ENCODE measurements around the gene LYPLAL1. TPM values are rescaled to one million over a fixed set of nuclear protein-coding genes. Genes with fewer than 3 reads are reported as not detected.

The LYPLAL1 gene
- total RNA-seq, result 13.8 and 14.4 TPM in 2 replicates

DNA sequence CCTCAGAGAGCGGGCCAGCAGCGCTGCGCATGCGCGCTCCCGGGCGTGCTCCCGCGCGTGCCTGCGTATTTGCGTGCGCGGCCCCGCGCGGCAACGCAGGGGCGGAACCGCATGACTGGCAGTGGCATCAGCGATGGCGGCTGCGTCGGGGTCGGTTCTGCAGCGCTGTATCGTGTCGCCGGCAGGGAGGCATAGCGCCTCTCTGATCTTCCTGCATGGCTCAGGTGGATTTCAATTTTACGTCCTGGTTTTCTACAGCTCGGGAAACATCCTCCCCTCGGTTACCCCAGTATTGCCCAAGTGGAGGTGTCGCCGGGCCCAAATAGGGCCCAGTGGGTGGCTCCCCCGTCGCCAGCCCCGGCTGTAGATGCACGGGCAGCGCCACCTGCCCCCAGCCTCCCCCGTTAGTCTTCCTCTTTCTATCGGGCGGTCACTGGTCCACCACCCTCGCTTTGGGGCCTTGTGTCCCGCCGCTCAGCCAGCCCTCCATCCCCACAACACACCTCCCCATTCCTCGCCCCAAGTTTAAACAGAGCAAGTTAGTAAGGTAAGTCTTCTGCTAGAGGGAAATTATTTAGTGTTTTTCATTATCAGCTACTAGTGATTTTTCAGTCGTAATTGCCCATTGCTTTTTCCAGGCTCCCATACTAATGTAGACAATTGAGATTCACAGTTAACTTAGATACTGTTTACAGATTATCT lies at the start of gene LYPLAL1:
Gene LYPLAL1 (plus strand): TSS at position 121 of the 702 bp plus-strand sequence. CDS start 13 bp downstream, at position 134.

